Ishikawa (cell line): ENCODE measurements around the gene MFGE8.

ENCODE experiments used
- CEBPB ChIP-seq: IDR thresholded peaks from 2 replicates; pipeline ENCODE4 v1.6.1; 2012
- CREB1 ChIP-seq: IDR thresholded peaks from 2 replicates; pipeline ENCODE4 v1.6.1; 2012; ENCODE audit warnings: low read depth
- EGR1 ChIP-seq: IDR thresholded peaks from 2 replicates; pipeline ENCODE4 v1.6.1; 2012
- EP300 ChIP-seq: IDR thresholded peaks from 2 replicates; pipeline ENCODE4 v1.6.1; 2012; ENCODE audit warnings: borderline replicate concordance
- FOXM1 ChIP-seq: IDR thresholded peaks from 2 replicates; pipeline ENCODE4 v1.6.1; 2012; ENCODE audit warnings: low read depth, borderline replicate concordance
- NFIC ChIP-seq: IDR thresholded peaks from 2 replicates; pipeline ENCODE4 v1.6.1; 2012
- RAD21 ChIP-seq: IDR thresholded peaks from 2 replicates; pipeline ENCODE4 v1.6.1; 2012; ENCODE audit warnings: low read depth
- TAF1 ChIP-seq: IDR thresholded peaks from 2 replicates; pipeline ENCODE4 v1.6.1; 2012; ENCODE audit warnings: low read depth, mild to moderate bottlenecking
- TCF12 ChIP-seq: IDR thresholded peaks from 2 replicates; pipeline ENCODE4 v1.6.1; 2012; ENCODE audit warnings: low read depth
- TEAD4 ChIP-seq: IDR thresholded peaks from 2 replicates; pipeline ENCODE4 v1.6.1; 2012
- YY1 ChIP-seq: IDR thresholded peaks from 2 replicates; pipeline ENCODE4 v1.6.1; 2012; ENCODE audit warnings: low read depth
- ZBTB7A ChIP-seq: IDR thresholded peaks from 2 replicates; pipeline ENCODE4 v1.6.1; 2012; ENCODE audit warnings: low read depth
- TF ChIP-seq, protein P1 (sequence below): IDR thresholded peaks from 2 replicates; pipeline ENCODE4 v1.6.1; 2012
- TF ChIP-seq, protein P2 (sequence below): IDR thresholded peaks from 2 replicates; pipeline ENCODE4 v1.6.1; 2012; ENCODE audit warnings: low read depth, mild to moderate bottlenecking
- TF ChIP-seq, protein P3 (sequence below): IDR thresholded peaks from 2 replicates; pipeline ENCODE4 v1.6.1; 2012

The MFGE8 gene

DNA sequence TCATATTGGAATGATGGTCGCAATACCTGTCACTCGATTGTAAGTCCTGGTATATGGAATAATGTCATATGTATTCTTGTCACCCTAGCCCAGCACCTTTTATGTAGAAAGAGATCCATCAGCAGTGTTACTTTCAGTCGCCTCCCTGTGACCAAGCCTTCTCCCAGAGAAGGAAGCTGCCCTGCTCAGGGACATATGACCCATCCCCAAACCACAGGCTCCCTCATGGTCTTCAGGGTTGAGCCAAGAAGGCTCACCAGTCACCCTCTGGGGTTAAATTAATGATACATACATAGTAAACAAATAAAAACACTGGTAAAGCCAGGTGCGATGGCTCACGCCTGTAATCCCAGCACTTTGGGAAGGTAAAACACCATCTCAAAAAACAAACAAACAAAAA lies 4.6 kb upstream of the MFGE8 start:
- no peak for TF ChIP-seq YY1
- no peak for TF ChIP-seq RAD21
- TF ChIP-seq, protein P1, sequence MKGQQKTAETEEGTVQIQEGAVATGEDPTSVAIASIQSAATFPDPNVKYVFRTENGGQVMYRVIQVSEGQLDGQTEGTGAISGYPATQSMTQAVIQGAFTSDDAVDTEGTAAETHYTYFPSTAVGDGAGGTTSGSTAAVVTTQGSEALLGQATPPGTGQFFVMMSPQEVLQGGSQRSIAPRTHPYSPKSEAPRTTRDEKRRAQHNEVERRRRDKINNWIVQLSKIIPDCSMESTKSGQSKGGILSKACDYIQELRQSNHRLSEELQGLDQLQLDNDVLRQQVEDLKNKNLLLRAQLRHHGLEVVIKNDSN = no peak
- TF ChIP-seq CEBPB = no peak
- TF ChIP-seq EP300 = no peak
- TF ChIP-seq TAF1 = no peak
- TF ChIP-seq EGR1 = no peak

DNA sequence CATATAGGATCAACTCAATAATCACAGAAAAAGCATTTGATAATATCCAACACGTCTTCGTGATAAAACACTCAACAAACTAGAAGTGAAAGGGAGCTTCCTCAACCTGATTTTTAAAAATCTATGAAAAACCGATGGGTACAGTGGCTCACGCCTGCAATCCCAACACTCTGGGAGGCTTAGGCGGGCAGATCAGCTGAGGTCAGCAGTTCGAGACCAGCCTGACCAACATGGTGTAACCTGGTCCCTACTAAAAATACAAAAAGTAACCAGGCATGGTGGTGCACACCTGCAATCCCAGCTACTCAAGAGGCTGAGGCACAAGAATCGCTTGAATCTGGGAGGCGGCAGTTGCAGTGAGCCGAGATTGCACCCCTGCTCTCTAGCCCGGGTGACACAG lies 2.2 kb upstream of the MFGE8 start:
- TF ChIP-seq NFIC (no peak), CREB1 (no peak), TCF12 (no peak), CEBPB (no peak), RAD21 (no peak), FOXM1 (no peak), YY1 (no peak), EGR1 (no peak), TAF1 (no peak), ZBTB7A (no peak), TEAD4 (no peak), EP300 (no peak)
- TF ChIP-seq, protein P1 = no peak
- TF ChIP-seq, protein P2, sequence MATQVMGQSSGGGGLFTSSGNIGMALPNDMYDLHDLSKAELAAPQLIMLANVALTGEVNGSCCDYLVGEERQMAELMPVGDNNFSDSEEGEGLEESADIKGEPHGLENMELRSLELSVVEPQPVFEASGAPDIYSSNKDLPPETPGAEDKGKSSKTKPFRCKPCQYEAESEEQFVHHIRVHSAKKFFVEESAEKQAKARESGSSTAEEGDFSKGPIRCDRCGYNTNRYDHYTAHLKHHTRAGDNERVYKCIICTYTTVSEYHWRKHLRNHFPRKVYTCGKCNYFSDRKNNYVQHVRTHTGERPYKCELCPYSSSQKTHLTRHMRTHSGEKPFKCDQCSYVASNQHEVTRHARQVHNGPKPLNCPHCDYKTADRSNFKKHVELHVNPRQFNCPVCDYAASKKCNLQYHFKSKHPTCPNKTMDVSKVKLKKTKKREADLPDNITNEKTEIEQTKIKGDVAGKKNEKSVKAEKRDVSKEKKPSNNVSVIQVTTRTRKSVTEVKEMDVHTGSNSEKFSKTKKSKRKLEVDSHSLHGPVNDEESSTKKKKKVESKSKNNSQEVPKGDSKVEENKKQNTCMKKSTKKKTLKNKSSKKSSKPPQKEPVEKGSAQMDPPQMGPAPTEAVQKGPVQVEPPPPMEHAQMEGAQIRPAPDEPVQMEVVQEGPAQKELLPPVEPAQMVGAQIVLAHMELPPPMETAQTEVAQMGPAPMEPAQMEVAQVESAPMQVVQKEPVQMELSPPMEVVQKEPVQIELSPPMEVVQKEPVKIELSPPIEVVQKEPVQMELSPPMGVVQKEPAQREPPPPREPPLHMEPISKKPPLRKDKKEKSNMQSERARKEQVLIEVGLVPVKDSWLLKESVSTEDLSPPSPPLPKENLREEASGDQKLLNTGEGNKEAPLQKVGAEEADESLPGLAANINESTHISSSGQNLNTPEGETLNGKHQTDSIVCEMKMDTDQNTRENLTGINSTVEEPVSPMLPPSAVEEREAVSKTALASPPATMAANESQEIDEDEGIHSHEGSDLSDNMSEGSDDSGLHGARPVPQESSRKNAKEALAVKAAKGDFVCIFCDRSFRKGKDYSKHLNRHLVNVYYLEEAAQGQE = no peak
- TF ChIP-seq, protein P3, sequence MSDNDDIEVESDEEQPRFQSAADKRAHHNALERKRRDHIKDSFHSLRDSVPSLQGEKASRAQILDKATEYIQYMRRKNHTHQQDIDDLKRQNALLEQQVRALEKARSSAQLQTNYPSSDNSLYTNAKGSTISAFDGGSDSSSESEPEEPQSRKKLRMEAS = no peak

DNA sequence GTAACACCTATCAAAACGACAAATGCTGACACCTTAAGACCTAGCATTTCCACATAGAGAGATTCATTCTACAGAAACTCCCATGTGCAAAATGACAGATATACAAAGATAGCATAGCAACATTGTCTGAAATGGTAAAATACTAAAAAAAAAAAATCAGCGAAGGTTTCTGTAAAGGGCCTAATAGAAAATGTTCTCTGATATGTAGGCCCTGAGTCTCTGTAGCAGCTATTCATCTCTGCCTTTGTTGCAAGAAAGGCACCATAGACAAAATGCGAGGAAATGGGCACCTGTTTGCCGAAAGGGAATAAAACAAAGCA lies 631 bp upstream of the MFGE8 start:
- TF ChIP-seq FOXM1 (no peak), ZBTB7A (no peak), TAF1 (no peak)

DNA sequence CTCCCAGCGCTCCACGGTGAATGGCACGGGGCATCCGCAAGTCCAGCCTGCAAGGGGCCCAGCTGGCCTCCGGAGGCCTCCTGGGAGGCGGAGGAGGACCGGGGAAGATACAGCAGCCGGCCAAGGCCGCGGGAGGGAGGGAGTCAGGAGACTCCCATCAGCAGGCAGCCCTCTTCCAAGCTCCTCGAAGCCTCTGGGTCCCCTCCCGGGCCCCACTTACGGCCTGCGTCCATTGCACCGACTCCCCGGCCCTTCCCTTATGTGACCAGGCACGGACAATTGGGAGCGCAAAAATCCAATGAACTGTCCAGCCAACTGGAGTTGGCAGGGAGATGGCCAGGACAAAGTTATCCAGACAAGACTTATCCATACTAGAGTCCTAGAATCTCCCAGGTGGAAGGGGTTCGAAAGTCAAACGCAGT lies 668 bp downstream of the MFGE8 start:
- TF ChIP-seq CREB1 (no peak), EP300 (no peak), TEAD4 (no peak), YY1 (no peak), NFIC (no peak), TAF1 (no peak; the same call in 1 of the 2 replicates), TCF12 (no peak), ZBTB7A (no peak), CEBPB (no peak), EGR1 (no peak), FOXM1 (no peak), RAD21 (no peak)
- TF ChIP-seq, protein P3 = no peak
- TF ChIP-seq, protein P1 = no peak
- TF ChIP-seq, protein P2 = no peak

DNA sequence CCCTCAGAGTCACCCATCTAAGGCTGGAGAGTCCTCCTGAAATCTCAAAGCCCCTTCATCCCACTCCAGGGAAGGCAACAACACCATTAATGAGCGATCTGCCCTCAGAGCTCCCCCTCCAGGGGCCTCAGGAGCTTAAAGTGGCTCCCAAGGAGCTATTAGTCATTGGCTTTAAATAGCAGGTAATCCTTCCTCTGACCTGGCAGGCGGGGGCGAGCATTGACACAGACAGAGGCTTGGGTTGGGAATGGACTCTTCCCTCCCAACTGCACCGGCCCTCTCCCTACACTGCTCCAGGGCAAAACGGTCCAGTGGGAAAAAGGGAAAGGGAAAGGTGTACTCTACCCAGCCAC lies 1.4 kb downstream of the MFGE8 start:
- 0 out of 2 replicates have a peak, but pooled peaks have one; percentile 11 for TF ChIP-seq TAF1
- TF ChIP-seq, protein P1 = no peak
- no peak for TF ChIP-seq CEBPB
- TF ChIP-seq RAD21 = peak; percentile 16; the same call in 1 of the 2 replicates
- TF ChIP-seq FOXM1 = no peak
- no peak for TF ChIP-seq TCF12
- TF ChIP-seq EGR1 = peak; percentile 76
- TF ChIP-seq NFIC = 0 out of 2 replicates have a peak, but pooled peaks have one; percentile 9
- TF ChIP-seq EP300 = no peak
